GM19193 (cell line): Measurements from ENCODE around the gene SH3RF3.

Experiments
- POLR2A ChIP-seq: IDR thresholded peaks from 4 replicates; pipeline ENCODE4 v1.6.1; 2011; ENCODE audit not compliant: insufficient read depth, insufficient read length; ENCODE audit errors: extremely low read depth

SH3RF3 gene

GRCh38 chr2:109423556-109424359, 294.8 kb downstream of the SH3RF3 start:
- TF ChIP-seq POLR2A: no peak

GRCh38 chr2:109425411-109425810, 296.4 kb downstream of the SH3RF3 start:
- no peak for TF ChIP-seq POLR2A

GRCh38 chr2:109427661-109428091, 298.7 kb downstream of the SH3RF3 start:
- TF ChIP-seq POLR2A: no peak

- no peak for TF ChIP-seq POLR2A
These were observed 299.3 kb downstream of the SH3RF3 start for GRCh38 chr2:109428281-109428680.

GRCh38 chr2:109428841-109429566, 300.0 kb downstream of the SH3RF3 start:
- TF ChIP-seq POLR2A: no peak

GRCh38 chr2:109429567-109430328, 300.7 kb downstream of the SH3RF3 start:
- no peak for TF ChIP-seq POLR2A

- TF ChIP-seq POLR2A: no peak
These were observed 301.3 kb downstream of the SH3RF3 start for GRCh38 chr2:109430329-109430636.

GRCh38 chr2:109432421-109432820, 303.4 kb downstream of the SH3RF3 start:
- no peak for TF ChIP-seq POLR2A

GRCh38 chr2:109433486-109433885, 304.5 kb downstream of the SH3RF3 start:
- no peak for TF ChIP-seq POLR2A

GRCh38 chr2:109433926-109434325, 304.9 kb downstream of the SH3RF3 start:
- no peak for TF ChIP-seq POLR2A

GRCh38 chr2:109434351-109434750, 305.3 kb downstream of the SH3RF3 start:
- no peak for TF ChIP-seq POLR2A

GRCh38 chr2:109435066-109435690, 306.2 kb downstream of the SH3RF3 start:
- no peak for TF ChIP-seq POLR2A

- TF ChIP-seq POLR2A: no peak
These were observed 307.0 kb downstream of the SH3RF3 start for GRCh38 chr2:109435901-109436598.

- no peak for TF ChIP-seq POLR2A
These were observed 307.7 kb downstream of the SH3RF3 start for GRCh38 chr2:109436610-109437225.
